Measurements from ENCODE around the gene ARMCX1.
"Not testable (repeated sequence)": the region's sequence is repeated elsewhere in the genome, so short reads cannot be mapped to it uniquely, and the experiment has no call there.

The ARMCX1 gene

DNA sequence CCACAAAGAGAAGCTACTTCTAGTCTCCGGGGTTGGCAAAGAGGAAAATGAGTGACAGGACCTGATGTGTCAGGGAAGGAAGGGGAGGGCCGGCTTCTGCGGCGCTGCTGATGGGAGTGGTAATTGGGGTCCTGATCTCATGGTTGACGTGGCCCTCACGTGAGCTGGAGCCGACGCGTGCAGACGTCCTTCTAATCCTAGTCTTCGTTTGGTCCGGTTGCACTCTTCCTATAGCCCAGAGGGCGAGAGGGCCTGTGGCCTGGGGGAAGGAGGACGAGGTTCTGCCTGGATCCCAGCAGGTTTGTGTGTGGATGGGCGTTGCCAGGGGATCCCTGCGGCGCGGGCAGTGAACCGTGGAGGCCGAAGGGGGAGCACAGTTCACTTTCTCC is at the start of gene ARMCX1:
Gene ARMCX1, plus strand, starts transcription at position 186 of the 389 bp plus-strand sequence. CDS start 2,384 bp downstream, outside the sequence.
- DNase-seq = peak; percentile 74 to 78

DNA sequence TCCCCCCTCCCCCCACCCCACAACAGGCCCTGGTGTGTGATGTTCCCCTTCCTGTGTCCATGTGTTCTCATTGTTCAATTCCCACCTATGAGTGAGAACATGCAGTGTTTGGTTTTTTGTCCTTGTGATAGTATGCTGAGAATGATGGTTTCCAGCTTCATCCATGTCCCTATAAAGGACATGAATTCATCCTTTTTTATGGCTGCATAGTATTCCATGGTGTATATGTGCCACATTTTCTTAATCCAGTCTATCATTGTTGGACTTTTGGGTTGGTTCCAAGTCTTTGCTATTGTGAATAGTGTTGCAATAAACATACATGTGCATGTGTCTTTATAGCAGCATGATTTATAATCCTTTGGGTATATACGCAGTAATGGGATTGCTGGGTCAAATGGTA is 47.4 kb upstream of the ARMCX1 start:
- DNase-seq = not testable (repeated sequence)

DNA sequence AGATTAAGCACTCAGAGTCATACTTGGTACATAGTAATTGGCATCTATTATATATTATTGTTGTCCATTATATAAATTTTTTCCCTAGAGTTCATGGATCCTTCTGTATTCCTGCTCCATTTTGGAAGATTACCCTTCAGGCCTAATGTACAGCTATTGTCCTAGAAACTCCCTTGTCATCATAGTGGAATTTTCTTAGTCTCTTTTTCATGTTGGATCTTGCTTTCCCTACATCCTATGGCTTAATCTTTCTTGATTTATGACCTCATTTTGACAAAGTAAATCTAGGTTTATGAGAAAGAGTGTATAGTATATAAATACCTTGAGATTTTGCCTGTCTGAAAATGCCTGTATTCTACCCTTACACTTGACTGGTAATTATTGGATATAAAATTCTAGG is 43.0 kb upstream of the ARMCX1 start:
- DNase-seq = no peak

DNA sequence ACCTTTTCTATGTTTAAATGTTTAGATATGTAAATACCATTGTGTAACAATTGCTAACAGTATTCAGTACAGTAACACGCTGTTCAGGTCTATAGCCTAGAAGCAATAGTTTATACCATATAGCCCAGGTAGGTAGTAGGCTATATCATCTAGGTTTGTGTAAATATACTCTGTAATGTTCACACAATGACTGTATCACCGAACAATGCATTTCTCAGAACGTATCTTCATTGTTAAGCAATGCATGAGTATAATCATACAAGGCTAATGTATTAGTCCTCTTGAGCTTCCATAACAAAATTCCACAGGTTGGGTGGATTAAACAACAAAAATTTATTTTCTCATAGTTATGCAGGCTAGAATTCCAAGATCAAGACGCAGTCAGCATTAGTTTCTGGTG is 42.4 kb upstream of the ARMCX1 start:
- no peak for DNase-seq

DNA sequence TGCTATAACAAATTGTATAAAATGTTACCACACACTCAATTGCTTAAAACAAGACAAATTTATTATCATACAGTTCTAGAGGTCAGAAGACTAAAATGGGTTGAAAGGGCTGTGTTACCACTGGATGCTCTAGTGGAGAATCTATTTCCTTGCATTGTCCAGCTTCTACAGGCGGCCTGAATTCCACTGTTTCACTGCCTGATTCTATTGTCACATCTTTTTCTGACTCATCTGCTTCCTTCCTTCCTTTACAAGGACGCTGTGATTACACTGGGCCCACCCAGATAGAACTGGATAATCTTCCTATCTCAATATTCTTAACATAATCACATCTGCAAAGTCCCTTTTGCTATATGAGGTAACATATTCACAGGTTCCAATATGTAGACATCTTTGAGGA is 19.4 kb upstream of the ARMCX1 start:
- no peak for DNase-seq

DNA sequence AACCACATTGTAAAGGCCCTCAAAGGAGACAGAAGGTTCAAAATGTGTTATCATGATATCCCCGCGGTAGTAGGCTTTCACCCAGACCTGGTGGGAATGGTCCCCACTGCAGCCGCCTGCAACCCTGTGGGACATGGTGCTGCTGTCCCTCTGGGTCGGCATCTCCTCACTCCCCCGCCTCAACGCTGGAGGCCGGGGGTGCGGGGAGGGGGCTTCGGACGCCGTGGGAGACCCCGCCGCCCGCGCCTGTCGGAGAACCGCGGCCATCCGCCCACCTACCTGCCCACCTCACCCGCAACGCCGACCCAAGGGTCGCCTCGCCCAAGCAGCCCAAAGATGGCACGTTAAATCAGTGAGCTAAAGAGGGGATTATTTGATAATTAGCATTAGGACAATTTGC is 11.2 kb upstream of the ARMCX1 start:
- no peak for DNase-seq

DNA sequence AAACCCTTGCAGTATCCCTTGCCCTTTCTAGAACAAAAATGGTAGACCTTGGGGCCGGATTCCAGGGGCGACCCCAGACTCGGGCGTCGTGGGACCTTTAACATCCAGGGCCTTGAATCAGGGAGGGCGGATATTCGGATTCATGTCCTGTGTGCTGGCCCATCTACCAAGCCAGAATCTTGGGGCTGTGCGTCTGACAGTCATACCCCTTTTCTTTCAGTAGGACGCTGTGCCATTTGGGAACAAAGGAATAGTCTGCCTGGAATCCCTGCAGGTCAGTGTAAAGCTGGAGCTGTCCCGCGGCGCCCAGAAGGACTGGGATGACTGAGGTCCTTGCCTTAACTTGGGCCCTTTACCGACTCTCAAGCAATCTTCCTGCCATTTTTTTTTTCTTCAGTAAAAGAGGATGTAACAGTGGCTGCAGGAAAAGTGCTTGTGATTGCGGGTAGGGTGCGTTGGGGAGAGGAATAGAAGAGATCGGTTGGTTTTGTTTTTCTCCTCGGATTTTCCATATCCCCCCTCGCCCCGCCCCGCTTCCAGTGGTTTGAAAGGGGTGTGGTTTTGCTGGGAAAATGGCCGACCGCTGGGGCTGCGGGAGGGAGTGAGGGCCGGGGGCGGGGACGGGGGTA is 518 bp downstream of the ARMCX1 start:
- peak; percentile 21 to 32 for DNase-seq

DNA sequence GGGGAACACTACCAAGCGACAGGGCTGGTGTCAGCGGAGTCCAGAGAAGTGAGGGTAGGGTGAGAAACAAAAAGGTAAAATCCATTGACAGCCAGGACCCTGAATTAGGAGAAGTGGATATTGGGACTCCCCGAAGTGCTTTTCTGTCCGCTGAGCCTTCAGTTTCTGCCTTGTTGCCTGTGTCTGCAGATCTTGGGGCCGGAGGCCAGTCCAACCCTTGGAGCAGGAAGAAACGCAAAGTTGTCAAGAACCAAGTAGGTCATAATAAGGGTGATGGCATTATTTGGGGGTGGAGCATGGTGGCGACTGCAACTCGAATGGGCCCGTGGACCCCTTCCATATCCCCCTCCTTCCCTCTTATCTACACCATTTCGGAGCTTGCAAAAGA is 1.0 kb downstream of the ARMCX1 start:
- no peak for DNase-seq

DNA sequence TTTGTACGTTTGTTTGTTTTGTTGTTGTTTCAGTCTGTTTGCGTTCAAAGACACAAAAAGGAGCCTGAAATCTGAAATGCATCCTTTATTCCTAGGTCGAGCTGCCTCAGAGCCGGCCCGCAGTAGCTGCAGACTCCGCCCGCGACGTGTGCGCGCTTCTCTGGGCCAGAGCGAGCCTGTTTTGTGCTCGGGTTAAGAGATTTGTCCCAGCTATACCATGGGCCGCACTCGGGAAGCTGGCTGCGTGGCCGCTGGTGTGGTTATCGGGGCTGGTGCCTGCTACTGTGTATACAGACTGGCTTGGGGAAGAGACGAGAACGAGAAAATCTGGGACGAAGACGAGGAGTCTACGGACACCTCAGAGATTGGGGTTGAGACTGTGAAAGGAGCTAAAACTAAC is 2.4 kb downstream of the ARMCX1 start:
- DNase-seq = no peak

DNA sequence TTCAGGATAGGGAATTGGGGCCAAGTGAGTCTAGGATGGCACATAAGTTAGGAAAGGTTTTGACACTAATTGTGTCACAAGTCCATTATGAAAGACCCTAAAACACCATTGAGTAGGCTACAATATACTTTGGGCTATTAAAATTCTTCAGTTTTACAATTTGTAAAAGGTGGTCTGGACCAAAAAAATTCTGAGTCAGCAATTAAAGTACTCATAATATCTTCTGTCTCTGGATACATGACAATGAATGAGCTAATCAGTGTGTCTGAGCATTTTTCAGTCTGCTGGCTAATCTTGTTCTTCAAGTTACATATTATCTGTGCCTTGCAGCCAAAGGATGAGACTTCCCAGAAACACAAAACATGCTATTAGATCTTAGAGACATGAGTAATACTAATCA is 14.3 kb downstream of the ARMCX1 start:
- no peak for DNase-seq

DNA sequence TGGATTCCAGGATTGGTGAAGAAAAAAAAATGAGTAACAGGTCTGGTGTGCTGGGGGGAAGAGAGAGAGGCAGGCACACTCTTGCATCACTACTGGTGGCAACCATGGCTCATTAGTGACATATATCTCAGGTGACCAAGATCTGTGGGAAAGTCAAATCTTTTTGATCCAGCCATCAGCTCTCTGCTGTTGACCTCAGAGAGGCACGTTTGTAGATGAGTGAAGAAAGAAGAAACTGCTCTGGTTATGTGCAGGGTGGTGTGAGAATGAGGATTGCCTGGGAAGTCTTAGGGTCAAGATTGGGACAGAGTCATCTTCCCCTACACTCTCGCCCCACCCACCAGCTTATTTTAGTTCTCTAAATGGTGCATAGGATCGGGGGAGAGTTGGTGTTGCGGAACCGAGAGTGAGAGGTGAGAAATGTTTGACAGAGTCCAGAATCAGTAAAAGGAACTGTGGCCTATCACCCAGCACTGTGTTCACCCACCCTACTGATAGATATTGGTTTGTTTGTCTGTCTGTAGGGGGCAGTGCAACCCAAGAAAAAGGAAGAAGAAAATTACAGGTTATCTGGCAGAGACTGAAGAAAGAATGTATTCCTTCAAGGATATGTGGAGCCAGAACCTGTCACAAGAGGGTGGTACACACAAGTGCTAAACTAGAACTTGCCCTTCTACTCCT is 45.5 kb downstream of the ARMCX1 start:
- peak; percentile 63 to 67 for DNase-seq

DNA sequence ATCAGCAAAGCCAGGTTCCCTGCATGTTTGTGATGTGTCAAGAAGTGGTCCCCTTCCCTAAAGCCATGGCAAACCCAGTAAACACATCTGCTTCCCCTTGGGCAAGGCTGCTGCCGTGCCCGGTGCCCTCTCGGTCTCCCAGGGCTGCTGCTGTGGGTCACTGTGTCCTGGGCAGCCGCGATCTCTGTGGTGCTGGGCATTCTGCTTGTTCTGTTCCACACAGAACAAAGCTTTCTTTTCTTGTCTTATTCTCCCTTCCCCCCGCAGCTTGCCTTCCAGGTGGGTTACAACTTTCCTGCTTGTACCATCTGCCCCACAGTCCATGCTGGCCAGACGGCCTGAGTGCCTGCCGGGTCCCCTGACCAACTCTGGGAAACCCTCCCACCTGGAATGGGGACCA is 49.2 kb downstream of the ARMCX1 start:
- DNase-seq = not testable (repeated sequence)

DNA sequence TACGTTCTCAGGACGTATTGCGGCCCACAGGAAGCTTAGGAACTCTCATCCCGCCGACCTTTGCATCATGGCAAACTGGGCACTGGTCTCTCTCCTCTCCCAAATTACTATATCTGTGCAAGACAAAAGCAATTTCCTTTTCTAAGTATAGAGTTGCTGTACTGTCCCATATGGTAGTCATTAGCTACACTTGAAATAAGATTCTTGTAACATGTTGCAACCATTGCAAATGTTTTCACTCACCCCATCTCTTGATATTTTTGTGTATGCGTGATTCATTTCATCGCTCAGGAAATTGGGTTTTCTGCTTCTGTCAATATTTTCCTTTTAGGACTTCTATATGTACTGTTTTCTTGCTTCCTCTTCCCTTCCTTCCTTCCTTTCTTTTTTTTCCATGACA is 51.7 kb downstream of the ARMCX1 start:
- DNase-seq = no peak

Data from Kasumi-1 (cell line).